AG09309 (cell line): ENCODE results near the gene ADCY2.
A peak's percentile ranks its signal among the peaks of the same experiment; 100 is the strongest.

Experiments
- DNase-seq: peaks from one replicate; pipeline ENCODE4 v3.0.0-alpha.2; 2010; ENCODE audit warnings: low read depth
- H3K4me3 ChIP-seq: 2 replicates; pipeline ENCODE4 v1.5.1; 2011; ENCODE audit warnings: mild to moderate bottlenecking, low read depth, low read length, moderate library complexity; ENCODE audit not compliant: control insufficient read depth
- CTCF ChIP-seq: IDR thresholded peaks from 2 replicates; pipeline ENCODE4 v1.5.1; 2011; ENCODE audit warnings: mild to moderate bottlenecking, low read depth, low read length, inconsistent platforms; ENCODE audit not compliant: insufficient read depth, control insufficient read depth; ENCODE audit errors: missing control alignments

Gene ADCY2

GRCh38 chr5:7385681-7386080, 10.3 kb upstream of the ADCY2 start:
- DNase-seq, result no peak
- H3K4me3 ChIP-seq, result no peak overlapping the region
- TF ChIP-seq CTCF, result no peak

GRCh38 chr5:7388553-7388952, 7.4 kb upstream of the ADCY2 start:
- H3K4me3 ChIP-seq, result no peak overlapping the region
- no peak for DNase-seq
- no peak for TF ChIP-seq CTCF

GRCh38 chr5:7391215-7391614, 4.7 kb upstream of the ADCY2 start:
- no peak for DNase-seq
- no peak for TF ChIP-seq CTCF
- no peak overlapping the region for H3K4me3 ChIP-seq

- peak; percentile 10 for DNase-seq
- no peak overlapping the region for H3K4me3 ChIP-seq
- peak; percentile 79 for TF ChIP-seq CTCF
Measured at GRCh38 chr5:7391814-7392692, 3.9 kb upstream of the ADCY2 start.

- TF ChIP-seq CTCF, result no peak
- H3K4me3 ChIP-seq, result no peak overlapping the region
- no peak for DNase-seq
Measured at GRCh38 chr5:7392693-7393024, 3.3 kb upstream of the ADCY2 start.

GRCh38 chr5:7393921-7394799, 1.8 kb upstream of the ADCY2 start:
- DNase-seq, result no peak
- TF ChIP-seq CTCF, result no peak
- H3K4me3 ChIP-seq, result no peak overlapping the region
